Right lung (tissue), 5 donors: Measurements from ENCODE around the gene KCNJ5. TPM values are rescaled to one million over a fixed set of nuclear protein-coding genes. Genes with fewer than 3 reads are reported as not detected.

ENCODE experiments used
- DNase-seq, 2 donors: peaks; one replicate each; pipeline ENCODE4 v3.0.0-alpha.2; 2013
- polyA plus RNA-seq, 5 donors: library from polyadenylated mRNA; unstranded; fragments of 120-200 nt; gene quantifications; one replicate each; pipeline versions ENCODE4 v1.2.1 to v1.2.3, GENCODE V29; 2013; ENCODE audit warnings: inconsistent platforms in 1 of 5, low replicate concordance in 1 of 5; ENCODE audit not compliant: insufficient read length in 5 of 5, insufficient read depth in 1 of 5

Gene KCNJ5
- polyA plus RNA-seq, 5 donors: 5.7 to 12.2 (median 10.0) TPM

DNA sequence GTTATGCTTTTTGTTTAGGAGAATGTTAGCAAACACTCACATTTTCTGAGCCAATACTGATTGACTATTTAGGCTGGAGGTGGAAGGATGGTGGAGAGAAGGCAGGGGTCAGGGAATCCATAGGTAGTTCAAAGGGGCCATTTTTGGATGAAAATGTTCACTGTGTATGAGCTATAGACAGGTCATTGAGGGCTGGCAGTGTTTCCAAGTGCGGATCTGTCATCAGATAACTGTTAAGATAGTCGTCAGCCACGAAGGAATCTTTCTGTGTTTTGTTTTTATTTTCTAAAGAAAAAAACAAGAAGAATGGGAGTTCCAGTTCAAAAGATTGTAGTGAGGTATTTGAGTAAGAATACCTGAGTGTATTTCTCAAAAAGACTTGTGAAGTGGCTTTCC, 3.1 kb downstream of the KCNJ5 start:
- no peak for DNase-seq

DNA sequence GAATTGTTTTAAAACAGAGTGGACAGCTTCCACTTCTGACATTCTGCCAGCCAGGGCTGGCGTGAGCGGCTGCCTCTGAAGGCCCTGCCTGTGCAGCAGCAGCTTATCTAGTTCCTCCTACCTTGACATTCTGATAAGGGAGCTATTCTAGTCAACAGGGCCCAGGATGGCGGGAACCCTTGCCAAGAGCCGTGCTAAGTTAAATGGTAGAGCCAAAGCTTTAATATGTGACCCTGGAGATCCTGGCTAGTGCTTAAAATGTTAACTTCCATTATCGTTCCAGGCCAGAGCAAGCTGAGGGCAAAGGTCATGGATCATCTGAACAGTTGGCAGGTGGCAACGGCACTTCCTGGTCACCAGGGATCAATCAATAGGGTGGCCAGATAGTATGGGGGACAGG, 3.5 kb downstream of the KCNJ5 start:
- no peak for DNase-seq

DNA sequence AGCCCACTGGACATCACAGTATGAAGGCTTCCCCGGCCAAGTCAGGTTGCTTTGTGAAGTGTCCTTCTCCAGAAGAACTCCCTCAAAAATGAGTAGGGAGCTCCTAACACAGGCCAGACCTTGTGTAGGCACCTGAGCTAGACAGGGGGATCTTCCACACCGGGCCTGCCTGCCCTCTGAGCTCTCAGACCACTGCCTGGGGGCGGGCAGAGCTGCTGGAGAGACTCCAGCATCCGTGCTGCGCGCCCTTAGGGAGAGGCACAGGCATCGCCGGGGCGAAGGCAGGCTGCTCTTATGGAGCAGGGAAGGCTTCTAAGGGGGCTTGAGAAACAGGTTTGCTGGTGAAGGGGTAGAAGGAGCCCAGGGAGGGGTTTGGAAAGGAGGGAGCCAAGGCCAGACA, 4.4 kb downstream of the KCNJ5 start:
- DNase-seq: no peak

DNA sequence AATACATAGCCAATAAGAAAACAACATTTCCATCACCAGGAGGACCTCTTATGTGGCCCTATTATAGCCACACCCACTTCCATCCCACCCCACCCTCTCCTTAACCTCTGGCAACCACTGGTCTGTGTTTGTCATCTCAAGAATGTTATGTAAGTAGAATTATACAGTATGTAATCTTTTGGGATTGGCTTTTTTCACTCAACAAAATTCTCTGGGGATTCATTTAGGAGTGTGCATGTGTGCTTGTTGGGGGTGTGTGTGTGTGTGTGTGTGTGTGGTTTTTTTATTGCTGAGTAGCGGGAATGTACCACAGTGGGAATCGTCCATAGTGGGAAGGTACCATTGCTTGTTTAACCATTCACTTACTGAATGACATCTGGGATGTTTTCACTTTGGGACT, 5.2 kb downstream of the KCNJ5 start:
- no peak for DNase-seq

DNA sequence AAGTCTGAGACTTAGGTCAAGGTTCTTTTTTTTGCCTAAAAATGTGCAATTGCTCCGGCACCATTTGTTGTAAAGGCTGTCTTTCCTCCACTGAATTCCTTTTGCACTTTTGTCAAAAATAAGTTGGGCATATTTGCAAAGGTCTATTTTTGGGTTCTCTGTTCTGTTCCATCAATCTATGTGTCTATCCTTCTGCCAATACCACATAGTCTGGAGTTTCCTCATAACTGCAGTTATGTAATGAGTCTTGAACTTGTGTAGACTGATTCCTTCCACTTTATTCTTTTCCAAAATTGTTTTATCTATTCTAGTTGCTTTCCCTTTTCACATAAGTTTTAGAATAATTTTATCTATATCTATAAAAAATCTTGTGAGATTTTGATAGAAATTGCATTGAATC, 6.7 kb downstream of the KCNJ5 start:
- DNase-seq: no peak

DNA sequence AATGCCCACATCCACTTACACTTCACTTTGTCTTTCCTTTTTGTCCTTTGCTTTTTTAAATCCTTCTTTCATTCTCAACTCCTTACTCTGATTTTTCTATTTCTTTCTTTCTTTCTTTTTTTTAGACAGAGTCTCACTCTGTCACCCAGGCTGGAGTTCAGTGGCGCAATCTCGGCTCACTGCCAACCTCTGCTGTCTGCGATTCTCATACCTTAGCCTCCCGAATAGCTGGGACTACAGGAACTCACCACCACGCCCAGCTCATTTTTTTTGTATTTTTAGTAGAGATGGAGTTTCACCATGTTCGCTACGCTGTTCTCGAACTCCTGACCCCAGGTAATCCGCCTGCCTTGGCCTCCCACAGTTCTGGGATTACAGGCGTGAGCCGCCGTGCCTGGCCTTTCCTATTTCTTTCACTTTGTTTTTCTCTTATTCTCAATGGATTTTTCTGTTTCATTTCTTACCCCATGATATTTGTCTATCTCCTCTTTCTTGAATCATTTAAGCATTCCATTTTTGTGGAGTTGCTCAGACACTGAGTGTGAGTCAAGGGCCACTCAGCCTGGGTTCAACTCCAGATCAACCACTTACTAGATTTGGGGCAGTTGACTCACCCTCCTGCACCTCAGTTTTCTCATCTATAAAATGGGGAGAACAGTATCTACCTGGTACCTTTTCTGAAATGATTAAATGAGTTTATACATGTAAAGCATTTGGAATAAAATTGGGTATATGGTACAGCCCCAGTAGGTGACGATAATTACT, 7.6 kb downstream of the KCNJ5 start:
- no peak for DNase-seq

DNA sequence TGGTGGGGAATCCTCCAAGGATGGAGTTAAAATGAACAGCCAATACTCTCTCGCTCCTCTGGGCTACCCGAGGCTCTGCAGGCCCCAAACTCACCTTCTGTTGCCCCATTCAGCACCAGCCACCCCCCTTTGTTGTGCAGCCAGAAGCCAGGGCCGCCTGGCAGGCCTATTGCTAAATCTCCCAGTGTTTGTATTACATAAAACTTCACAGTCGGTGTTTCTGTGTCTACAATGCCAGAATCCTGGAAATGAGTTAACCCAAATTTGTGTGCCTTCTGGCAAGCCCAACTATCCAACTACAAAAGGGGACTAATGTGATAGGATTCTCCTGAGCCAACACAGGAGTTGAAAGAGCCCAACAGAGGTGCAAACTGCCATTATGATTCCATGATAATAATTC, 9.3 kb downstream of the KCNJ5 start:
- DNase-seq: no peak

DNA sequence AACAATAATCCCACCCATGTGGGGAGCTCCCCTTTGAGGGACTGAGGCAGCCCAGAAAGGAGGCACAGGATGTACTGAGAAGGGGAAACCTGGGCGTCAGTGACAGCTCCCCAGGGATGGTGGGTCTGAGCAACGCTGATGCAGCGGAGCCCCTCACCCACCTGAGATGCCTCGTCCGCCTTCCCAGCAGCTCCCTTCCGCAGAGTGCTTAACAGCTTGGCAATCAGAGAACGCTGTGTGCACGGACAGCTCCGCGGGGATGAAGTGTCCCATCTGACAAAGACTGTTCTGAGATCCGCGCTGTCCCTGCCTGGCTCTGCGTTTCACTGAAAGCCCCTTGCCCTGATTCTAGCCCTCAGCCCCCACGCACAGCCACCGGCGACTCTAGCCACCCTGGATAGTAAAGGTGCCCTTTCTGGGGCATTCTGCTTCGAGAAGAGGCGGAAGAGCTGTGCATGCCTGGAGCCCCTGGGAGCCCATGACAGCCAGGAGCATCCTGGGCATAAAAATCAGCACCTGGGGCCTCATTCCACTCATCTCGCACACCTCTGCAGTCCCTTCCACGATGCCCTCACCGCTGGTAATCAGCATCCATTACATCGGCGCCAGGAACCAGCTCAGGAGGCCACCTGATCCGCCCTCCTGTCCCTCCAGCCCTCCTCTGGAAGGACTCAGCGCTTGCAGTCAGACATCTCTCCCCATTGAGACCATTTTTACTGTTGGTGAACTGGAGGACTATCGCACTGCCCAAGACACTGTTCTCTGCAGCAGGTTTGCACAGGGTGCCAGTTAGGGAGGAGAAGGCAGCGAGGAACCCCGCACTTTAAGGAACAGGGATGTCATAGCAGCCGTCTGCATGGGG, 10.7 kb downstream of the KCNJ5 start:
- DNase-seq: no peak

DNA sequence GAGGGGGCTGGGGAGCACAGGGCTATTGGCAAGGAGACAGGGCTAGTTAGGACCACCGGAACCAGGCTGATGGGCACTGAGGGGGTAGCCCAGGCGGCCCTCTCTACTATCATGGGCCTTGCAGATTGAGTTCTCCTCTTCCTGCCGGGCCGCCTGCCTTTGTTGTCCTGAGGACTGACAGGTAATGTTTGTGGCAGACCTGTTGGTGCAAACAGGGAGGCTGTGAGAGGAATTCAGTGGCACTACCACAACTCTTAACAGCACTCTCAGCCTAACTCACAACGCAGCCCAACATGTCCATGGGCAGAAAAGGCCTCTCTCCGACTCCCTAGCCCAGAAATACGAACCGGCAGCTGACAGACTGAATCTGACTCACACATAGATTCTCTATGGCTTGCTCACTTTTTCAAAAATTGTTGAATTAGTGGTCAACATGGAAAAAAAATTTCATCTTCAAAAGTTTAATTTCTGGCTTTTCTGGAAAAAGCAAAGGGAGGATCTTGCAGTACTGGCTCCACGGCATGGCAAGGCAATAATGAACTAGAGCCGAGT, 11.4 kb downstream of the KCNJ5 start:
- DNase-seq: no peak

DNA sequence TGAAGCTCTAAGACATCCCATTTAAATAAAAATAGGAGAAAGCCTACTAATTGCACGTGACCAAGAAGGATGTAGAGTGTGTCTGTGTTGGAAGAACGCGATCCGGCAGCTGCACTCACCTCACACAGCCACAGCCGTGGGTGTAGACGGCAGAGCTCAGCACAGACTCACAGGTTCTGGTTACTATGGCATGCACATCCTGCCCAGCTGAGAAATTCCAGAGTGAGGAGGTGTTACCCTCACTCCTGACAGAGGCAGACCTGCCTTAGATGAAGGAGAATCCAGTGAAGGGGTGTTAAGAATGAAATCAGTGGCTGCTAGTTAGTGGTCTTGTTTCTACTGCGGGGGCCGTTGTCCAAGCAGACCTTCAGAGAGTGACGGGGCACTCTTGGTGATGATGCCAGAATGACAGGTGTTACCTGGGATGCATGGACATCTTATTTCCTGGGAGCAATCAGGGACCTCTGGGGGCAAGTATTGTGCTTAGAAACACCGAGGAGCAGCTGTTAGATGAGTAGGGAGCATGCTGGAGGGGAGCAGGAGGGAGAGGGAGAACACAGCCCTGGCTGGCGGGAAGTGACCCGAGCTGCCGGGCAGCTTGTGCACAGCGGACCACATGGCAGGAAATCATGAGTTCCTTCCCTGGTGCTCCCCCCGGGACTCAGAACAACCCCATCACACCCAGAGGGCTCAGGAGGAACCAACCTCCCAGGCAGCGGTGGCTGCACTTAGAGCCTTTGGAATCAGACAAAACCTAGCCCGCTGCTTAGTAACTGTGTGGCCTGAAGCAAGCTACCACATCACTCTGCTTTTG, 12.3 kb downstream of the KCNJ5 start:
- DNase-seq: no peak

DNA sequence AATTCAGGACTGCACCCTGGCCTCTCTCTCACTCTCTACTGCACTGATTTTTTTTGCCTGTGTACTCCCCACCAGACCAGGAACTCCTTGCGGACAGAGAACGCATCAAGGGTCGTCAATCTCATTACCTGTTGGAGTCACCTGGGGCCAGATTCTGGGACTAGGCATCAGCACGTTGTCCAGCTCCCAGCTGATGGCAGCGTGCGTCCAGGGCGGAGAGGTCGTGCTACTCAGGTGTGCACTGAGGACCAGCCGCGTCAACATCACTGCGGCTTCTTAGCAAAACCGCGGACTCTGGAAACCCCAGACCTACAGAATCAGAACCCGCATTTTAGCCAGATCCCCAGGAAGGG, 13.1 kb downstream of the KCNJ5 start:
- no peak for DNase-seq

DNA sequence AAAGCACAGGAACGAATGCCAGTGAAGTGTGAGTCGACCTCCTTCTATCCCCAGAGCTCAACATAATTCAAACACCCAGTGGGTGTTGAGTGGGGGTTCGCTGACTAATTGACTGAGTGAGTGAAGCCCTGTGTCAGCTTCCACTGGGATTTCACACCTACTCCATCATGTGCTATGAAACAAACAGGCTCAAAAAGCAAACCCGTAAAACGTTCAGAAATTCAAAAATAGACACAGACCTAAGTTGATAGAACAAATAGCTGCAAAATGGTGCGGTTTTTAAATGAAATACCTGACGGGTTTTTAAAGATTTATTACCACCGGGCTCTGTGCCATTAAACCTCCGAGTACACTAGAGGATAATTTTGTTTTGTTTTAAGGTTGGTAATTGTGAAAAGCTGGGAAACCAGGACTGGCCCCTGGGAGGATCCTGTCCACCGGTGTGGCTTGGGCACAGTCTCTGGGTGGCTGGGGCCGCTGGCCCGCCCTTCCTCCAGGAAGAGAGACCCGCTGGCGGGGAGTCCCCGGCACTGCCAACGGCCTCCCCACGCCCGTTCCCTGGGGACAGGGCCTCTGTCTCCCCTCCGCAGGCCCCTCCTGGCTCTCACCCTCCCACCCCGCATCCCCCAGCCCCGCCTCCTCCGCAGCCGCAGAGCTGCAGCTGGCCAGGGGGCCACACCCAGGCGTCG, 13.6 kb downstream of the KCNJ5 start:
- DNase-seq: no peak

DNA sequence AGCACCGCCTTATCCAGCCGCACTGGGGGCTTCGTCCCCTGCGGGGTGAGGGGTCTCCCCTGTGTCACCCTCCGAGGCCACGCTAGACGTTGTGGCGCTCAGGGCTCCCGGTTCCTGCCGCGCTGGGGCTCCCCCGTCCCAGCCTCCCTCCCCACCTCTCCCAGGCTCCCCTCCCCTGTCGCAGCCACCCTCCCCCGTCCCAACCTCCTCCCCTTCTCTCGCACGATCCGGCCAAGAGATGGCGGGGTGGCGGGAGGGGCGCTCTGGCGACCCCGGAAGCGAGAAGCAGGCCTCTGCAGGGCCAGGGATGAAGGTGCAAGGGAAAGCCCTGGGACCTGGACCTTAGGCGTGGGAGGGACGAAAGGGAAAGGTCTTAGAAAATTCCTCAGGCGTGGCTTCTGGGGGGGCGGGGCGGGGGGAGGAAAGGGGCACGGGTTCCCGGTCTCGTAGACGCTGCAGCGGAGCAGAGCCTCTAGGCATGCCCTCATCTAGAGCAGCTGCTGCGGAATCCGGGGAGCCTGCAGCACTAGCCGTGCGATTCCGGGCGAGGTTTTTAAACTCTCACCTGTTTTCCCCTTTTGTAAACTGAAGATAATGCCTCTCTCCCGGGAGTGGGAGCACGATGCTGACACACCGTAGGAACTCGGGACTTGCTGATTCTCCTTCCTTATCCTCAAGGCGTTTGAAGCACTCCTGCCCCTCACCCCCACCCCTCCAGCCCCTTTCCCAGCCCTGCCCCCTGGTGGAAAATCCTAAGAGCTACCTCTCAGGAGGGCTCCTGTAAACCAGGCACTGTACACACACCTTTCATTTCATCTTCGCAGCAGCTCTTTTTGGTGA, 14.4 kb downstream of the KCNJ5 start:
- DNase-seq: no peak

DNA sequence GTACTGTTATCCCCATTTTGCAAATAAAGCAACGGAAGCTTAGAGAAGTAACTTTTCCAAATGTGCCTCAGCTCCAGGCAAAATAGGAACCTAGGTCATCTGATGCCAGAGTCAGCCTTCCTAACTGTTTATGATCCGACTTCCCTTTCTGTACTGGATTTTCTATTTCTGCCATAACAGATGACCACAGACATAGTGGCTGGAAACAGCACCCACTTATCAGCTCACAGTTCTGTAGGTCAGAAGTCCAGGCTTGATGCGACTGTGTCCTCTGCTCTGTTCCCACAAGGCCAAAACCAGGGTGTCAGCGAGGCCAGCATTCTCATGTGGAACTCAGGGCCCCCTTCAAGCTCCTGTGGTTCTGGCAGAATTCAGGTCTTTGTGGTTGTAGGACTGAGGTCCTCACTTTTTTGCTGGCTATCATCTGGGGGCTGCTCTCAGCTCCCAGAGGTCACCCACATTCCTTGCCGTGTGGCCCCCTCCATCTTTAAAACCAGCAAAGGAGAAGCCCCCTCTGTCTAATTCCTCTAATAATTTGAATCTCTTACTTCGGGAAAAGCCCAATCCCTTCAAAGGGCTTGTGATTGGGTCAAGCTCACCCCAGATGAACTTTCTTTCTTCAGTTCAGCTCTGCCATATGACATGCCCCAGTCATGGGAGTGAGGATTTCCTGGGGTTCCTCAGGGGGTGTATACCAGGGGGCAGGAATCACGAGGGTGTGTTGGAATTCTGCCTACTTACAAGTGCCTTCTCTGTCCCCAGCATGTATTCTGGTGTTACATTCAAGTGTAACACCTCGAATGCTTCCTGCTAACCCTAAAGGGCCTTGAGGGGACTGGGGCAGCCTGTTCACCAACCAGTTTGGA, 15.3 kb downstream of the KCNJ5 start:
- DNase-seq: no peak

DNA sequence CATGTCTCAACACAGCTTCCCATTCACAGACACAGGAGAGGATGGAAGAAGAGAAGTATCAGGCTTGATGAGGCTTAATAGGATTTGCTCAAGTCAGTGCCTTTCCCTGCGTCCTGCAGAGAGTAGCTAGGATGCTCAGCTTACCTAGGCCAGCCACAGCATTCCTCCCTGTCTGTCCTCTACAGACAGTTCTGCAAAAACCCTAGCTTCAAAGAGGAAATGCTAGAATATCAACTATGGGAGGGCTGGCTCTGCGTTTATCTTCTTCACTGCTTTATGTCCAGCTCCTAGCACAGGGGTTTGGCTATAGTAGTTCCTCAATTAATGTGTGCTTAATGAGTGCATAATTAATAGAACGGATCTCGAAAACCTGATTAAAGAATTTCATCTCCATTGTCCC, 16.4 kb downstream of the KCNJ5 start:
- no peak for DNase-seq

DNA sequence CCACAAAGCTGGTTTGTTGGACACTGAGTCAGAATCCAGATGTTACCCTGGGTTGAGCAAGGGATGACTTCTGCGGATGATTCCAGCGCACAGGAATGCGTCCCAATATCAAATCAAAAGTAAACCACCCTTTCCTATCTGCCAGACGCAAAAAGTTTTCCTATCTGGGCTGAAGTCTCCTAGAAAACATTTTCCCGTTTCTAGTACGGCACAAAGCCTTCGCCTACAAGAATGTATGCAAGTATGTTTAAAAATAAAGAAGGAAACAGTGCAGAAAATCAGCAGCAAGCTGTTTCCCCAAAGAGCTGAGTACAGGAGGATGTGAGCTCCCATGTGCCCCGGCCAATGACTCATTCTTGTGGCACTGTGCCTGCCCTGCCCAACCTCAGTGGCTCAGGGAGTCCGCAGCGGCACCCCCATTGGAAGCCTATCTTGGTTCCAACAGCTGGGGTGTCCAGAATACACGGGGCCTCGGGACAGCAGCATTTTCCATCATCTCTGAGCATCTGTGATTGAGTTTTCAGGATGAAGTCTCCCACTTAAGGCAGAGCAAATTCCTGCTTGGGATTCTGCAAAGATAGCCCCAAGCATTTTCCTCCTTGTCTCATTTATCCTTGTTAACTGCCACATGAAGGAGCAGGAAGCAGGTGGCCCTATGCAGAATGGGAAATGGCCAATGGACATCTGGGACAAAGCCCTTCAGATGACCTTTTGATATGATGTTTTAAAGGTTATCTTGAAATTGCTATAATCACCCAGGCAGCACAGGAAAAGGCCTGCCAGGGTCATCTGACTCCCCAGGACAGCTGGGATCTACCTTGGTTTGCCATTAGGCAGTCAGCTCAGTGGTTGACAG, 17.5 kb downstream of the KCNJ5 start:
- no peak for DNase-seq

DNA sequence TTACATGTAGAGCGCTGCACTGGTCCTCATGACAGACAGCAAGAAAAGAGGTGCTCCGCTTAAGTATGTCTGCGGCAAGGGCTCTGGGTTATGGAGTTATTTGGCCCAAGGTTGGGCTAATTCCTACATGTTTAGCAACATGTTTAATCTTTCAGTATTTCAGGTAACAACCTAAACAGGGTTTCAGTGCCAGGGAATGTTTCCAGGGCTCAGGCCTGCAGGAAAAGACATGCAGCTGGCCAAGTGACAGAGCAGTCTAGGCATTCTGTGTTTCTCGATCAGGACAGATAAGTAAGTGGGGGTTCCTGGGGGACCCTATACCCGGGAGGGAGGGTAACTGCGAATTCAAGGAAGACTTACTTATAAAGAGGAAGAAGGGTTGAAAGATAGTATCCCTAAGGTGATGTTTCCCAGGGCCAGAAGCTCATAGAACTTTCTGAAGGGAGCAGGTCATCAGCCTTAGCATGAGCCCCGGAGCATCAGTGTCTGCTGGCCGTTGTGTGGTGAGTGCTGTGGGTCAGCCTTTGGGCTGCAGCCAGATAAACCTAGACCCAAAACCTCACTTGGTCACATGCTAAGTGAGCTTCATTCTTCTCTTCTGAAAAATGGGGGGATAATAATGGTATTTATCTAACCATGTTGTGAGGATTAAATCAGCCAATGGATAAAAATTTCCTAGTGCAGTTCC, 18.4 kb downstream of the KCNJ5 start:
- no peak for DNase-seq

DNA sequence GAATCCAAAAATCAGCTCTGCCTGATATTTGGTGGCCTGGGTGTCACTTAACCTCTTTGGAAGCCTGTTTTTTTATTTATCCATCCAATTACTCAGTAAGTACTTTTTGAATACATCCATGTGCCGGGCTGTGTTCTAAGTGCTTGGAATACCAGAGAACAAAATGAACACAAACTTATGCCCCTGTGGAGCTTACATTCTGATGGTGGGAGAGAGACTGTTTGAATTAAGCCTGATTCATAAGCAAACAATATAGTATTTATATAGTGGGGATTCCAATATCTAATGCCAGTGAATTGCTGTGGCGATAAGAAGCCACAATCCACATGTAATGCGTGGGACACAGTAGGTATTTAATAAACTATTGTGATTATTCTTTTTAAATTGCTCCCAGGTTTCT, 19.4 kb downstream of the KCNJ5 start:
- DNase-seq: no peak
